GM06990 (cell line): ENCODE measurements around the gene GATAD2A.
"Not testable (repeated sequence)": the region's sequence is repeated elsewhere in the genome, so short reads cannot be mapped to it uniquely, and the experiment has no call there.

Experiments used
- DNase-seq: peaks from one replicate; pipeline ENCODE4 v3.0.0-alpha.2; 2011; ENCODE audit not compliant: insufficient read length; ENCODE audit errors: extremely low read depth
- H3K27me3 ChIP-seq: replicated peaks from 2 replicates; pipeline ENCODE4 v1.6.0; 2011; ENCODE audit warnings: low read length; ENCODE audit not compliant: control insufficient read depth, insufficient read depth
- H3K36me3 ChIP-seq: 2 replicates; pipeline ENCODE4 v1.5.1; 2011; ENCODE audit warnings: low read length; ENCODE audit not compliant: control insufficient read depth, insufficient read depth
- H3K4me3 ChIP-seq: replicated peaks from 2 replicates; pipeline ENCODE4 v1.5.1; 2011; ENCODE audit warnings: low read depth, mild to moderate bottlenecking, control low read depth, low read length
- TF ChIP-seq, protein P1 (sequence below): IDR thresholded peaks from 2 replicates; pipeline ENCODE4 v1.5.1; 2011; ENCODE audit warnings: low read length, control low read depth, mild to moderate bottlenecking, inconsistent platforms; ENCODE audit not compliant: insufficient read depth, poor library complexity, severe bottlenecking

Gene GATAD2A

GRCh38 chr19:19451429-19452242 lies 46.2 kb downstream of the GATAD2A start:
- TF ChIP-seq, protein P1, sequence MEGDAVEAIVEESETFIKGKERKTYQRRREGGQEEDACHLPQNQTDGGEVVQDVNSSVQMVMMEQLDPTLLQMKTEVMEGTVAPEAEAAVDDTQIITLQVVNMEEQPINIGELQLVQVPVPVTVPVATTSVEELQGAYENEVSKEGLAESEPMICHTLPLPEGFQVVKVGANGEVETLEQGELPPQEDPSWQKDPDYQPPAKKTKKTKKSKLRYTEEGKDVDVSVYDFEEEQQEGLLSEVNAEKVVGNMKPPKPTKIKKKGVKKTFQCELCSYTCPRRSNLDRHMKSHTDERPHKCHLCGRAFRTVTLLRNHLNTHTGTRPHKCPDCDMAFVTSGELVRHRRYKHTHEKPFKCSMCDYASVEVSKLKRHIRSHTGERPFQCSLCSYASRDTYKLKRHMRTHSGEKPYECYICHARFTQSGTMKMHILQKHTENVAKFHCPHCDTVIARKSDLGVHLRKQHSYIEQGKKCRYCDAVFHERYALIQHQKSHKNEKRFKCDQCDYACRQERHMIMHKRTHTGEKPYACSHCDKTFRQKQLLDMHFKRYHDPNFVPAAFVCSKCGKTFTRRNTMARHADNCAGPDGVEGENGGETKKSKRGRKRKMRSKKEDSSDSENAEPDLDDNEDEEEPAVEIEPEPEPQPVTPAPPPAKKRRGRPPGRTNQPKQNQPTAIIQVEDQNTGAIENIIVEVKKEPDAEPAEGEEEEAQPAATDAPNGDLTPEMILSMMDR = no peak
- no peak overlapping the region for H3K4me3 ChIP-seq
- peak; percentile 28 for DNase-seq
- peaks cover 1% of the 10 kb centered on the region; the same call in 1 of the 2 replicates for H3K36me3 ChIP-seq
- no peaks in the 10 kb centered on the region for H3K27me3 ChIP-seq

DNA sequence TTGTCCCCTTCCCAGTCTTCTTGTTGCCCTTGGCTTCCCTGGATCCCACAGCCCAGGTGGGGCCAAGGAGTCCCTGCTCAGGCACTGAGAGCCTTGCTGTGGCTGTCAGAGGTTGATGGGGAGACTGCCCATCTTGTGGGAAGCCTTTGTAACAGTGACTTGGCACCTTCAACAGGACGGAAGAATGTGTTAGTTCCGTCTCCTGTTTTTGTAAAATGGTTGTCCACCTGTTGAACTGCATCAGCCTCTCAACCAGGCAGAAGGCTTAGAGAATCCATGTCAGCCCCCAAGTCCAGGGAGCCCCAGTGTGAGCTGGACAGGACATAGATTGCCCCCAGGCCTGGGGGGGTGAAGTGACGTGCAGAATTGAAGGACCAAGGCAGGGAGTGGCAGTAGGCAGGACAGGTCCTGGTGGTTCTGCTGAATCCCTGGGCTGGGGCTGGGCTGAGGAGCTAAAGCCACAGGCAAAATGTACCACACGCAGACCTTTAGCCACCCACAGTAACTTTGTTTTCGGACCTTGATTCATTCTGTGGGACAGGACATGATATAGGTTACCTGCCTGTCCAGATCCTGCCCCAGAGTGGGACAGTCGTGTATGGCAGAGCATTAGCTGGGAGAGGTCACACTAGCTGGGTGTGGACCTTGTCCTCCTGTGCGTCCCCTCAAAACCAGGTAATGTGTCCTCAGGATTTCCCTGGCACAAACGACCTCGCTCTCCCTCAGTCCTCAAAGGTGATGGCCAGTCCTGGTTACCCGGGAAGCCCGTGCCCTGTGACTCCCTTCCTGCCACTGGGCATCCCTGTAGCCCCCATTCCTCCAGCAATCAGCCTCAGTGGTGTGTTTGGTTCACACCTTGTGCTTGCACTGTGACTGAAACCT lies 47.0 kb downstream of the GATAD2A start:
- Histone ChIP-seq H3K36me3 (peaks cover 4% of the 10 kb centered on the region), H3K27me3 (no peaks in the 10 kb centered on the region), H3K4me3 (no peak overlapping the region)
- TF ChIP-seq, protein P1 = no peak
- no peak for DNase-seq

DNA sequence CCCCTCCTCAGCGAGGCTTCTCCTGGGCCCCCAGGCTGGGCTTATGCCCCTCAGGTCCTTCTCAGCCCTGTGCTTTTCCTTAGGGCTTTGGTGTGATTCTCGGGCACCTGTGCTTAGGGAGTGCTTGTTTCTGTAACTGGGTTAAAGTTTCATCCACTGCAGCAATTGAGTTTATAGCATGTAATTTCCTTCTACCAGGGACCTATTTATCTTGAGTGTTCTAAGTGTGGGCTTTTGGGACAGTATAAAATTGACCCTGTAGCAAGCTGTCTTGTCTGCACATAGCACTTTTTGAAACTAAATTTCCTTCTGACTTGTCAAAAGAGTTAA lies 47.6 kb downstream of the GATAD2A start:
- Histone ChIP-seq H3K36me3 (peaks cover 6% of the 10 kb centered on the region), H3K27me3 (no peaks in the 10 kb centered on the region), H3K4me3 (no peak overlapping the region)
- no peak for DNase-seq
- TF ChIP-seq, protein P1 = no peak

GRCh38 chr19:19455166-19455919 lies 49.9 kb downstream of the GATAD2A start:
- DNase-seq, H3K4me3 ChIP-seq, H3K27me3 ChIP-seq, H3K36me3 ChIP-seq: not testable (repeated sequence)

GRCh38 chr19:19457671-19458070 lies 52.2 kb downstream of the GATAD2A start:
- Histone ChIP-seq H3K36me3 (peaks cover 6% of the 10 kb centered on the region), H3K27me3 (no peaks in the 10 kb centered on the region), H3K4me3 (no peak overlapping the region)
- TF ChIP-seq, protein P1 = no peak
- no peak for DNase-seq
